OCI-LY3 (cell line): ENCODE results near the gene TMEM108.

Experiments
- CTCF ChIP-seq: fragments of 200-600, 300-600 bp; sonication (generic); IDR thresholded peaks from 2 replicates; pipeline ENCODE4 v1.5.1; 2014; ENCODE audit warnings: antibody characterized with exemption, low read length, low read depth
- EZH2phosphoT487 ChIP-seq: fragments of 200-600 bp; shearing (Covaris generic); IDR thresholded peaks from 2 replicates; pipeline ENCODE4 v1.6.1; 2018; ENCODE audit warnings: antibody characterized with exemption, mixed run types, low read depth

- no peak for TF ChIP-seq CTCF
- no peak for TF ChIP-seq EZH2phosphoT487
Observed at GRCh38 chr3:133077688-133078087, 39.5 kb downstream of the TMEM108 start.
